ENCODE measurements around the gene RNF157.
"Not testable (repeated sequence)": the region's sequence is repeated elsewhere in the genome, so short reads cannot be mapped to it uniquely, and the experiment has no call there.

Gene RNF157

GRCh38 chr17:76260220-76260619 is 19.9 kb upstream of the RNF157 start:
- no peak for TF ChIP-seq CTCF (IDR thresholded peaks at IDR 0.05; ENCODE audit: insufficient read depth, low read depth, low read length, missing control alignments)
- peak; percentile 83 for DNase-seq (ENCODE audit: low read depth)
- H3K4me3 ChIP-seq (ENCODE audit: low read depth, low read length), result no peak overlapping the region

- H3K4me3 ChIP-seq (ENCODE audit: low read depth, low read length); DNase-seq (ENCODE audit: low read depth): not testable (repeated sequence)
Observed at GRCh38 chr17:76256430-76257050, 16.2 kb upstream of the RNF157 start.

- TF ChIP-seq CTCF (IDR thresholded peaks at IDR 0.05; ENCODE audit: insufficient read depth, low read depth, low read length, missing control alignments), result no peak
- DNase-seq (ENCODE audit: low read depth), result no peak
- no peak overlapping the region for H3K4me3 ChIP-seq (ENCODE audit: low read depth, low read length)
Observed at GRCh38 chr17:76255801-76256429, 15.6 kb upstream of the RNF157 start.

GRCh38 chr17:76254275-76254674 is 14.0 kb upstream of the RNF157 start:
- no peak for DNase-seq (ENCODE audit: low read depth)
- TF ChIP-seq CTCF (IDR thresholded peaks at IDR 0.05; ENCODE audit: insufficient read depth, low read depth, low read length, missing control alignments), result no peak
- no peak overlapping the region for H3K4me3 ChIP-seq (ENCODE audit: low read depth, low read length)

- no peak overlapping the region for H3K4me3 ChIP-seq (ENCODE audit: low read depth, low read length)
- TF ChIP-seq CTCF (IDR thresholded peaks at IDR 0.05; ENCODE audit: insufficient read depth, low read depth, low read length, missing control alignments), result no peak
- no peak for DNase-seq (ENCODE audit: low read depth)
Observed at GRCh38 chr17:76253841-76254240, 13.5 kb upstream of the RNF157 start.

GRCh38 chr17:76252967-76253766 is 12.9 kb upstream of the RNF157 start:
- peak; percentile 58 for DNase-seq (ENCODE audit: low read depth)
- H3K4me3 ChIP-seq (ENCODE audit: low read depth, low read length), result peak overlapping the region; percentile 47; the same call in 1 of the 2 replicates

- TF ChIP-seq CTCF (IDR thresholded peaks at IDR 0.05; ENCODE audit: insufficient read depth, low read depth, low read length, missing control alignments), result no peak
- H3K4me3 ChIP-seq (ENCODE audit: low read depth, low read length), result peak overlapping the region; percentile 47
- DNase-seq (ENCODE audit: low read depth), result peak; percentile 77
Observed at GRCh38 chr17:76252040-76252954, 12.0 kb upstream of the RNF157 start.
